ENCODE measurements around the gene MRPS23. TPM values are rescaled to one million over a fixed set of nuclear protein-coding genes. Genes with fewer than 3 reads are reported as not detected.

MRPS23 gene
- 17.1 and 19.9 TPM in 2 replicates for total RNA-seq

DNA sequence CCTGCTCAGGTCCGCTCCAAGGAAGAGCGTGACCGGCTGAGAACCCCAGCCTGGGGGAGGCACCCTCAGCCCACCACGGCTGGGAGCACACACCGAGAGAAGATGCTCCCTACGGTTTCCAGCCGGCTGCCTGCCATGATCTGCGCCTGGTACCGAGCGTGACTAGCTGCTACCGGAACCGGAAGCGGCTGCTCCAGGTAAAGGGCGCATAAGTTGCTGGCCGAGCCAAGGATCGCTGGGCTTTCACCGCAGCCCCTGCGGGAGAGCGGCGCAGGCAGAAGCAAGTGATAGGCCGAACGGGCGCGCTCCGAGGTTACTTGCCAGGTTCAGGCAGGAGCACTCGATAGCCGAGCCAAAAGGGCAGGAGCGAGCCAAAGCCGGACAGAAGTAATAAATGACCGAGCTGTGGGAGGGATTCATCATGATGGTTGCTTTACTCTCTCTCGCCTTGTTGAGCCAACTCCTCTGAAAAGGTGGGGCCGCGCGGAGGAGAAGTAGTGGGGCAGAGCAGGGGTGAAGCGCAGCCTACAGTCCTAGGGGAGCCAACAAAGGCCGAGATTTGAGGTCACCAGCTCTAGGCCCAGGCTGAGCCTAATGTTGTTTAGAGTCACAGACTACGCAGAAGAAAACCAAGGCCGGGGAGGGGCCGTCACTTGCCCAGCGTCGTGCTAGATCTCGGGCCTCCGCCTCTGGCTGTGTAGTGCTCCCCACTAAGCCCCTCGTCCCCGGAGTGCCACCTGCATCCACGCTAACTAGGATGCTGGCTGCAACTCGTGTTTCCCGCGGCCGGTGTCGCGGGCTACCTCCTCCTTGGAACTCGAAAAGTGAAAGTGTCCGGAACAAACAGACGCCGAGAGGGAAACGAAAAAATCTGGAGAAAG is at the start of gene MRPS23:
TSS of gene MRPS23 (minus strand) at position 171 of the 881 bp plus-strand sequence. CDS start at position 137, 34 bp downstream.
- peaks cover 17% of the 10 kb centered on the region for H3K36me3 ChIP-seq (ENCODE audit: insufficient read depth, low read length)
- H3K27me3 ChIP-seq (ENCODE audit: insufficient read depth, low read length) = no peaks in the 10 kb centered on the region
- H2AFZ ChIP-seq (ENCODE audit: low read length) = peak within 1 kb of the TSS; percentile 98
- H3K4me1 ChIP-seq (ENCODE audit: insufficient read depth, low read length) = peaks cover 20% of the 10 kb centered on the region
- H3K79me2 ChIP-seq (ENCODE audit: insufficient read depth, low read length) = peaks cover 30% of the 10 kb centered on the region
- DNase-seq (ENCODE audit: insufficient read length, low spot score, missing footprints) = peak; percentile 98
- H3K4me3 ChIP-seq (ENCODE audit: insufficient read depth, low read length) = peak within 1 kb of the TSS; percentile 96
- no peaks in the 10 kb centered on the region for H3K9me3 ChIP-seq (ENCODE audit: low read depth, low read length)
- H3K27ac ChIP-seq (ENCODE audit: low read depth, low read length) = peak within 1 kb of the TSS; percentile 82
- TF ChIP-seq, protein P1, sequence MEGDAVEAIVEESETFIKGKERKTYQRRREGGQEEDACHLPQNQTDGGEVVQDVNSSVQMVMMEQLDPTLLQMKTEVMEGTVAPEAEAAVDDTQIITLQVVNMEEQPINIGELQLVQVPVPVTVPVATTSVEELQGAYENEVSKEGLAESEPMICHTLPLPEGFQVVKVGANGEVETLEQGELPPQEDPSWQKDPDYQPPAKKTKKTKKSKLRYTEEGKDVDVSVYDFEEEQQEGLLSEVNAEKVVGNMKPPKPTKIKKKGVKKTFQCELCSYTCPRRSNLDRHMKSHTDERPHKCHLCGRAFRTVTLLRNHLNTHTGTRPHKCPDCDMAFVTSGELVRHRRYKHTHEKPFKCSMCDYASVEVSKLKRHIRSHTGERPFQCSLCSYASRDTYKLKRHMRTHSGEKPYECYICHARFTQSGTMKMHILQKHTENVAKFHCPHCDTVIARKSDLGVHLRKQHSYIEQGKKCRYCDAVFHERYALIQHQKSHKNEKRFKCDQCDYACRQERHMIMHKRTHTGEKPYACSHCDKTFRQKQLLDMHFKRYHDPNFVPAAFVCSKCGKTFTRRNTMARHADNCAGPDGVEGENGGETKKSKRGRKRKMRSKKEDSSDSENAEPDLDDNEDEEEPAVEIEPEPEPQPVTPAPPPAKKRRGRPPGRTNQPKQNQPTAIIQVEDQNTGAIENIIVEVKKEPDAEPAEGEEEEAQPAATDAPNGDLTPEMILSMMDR (IDR thresholded peaks at IDR 0.05; ENCODE audit: extremely low read depth, low read depth, low read length) = no peak
- peaks cover 2% of the 10 kb centered on the region for H4K20me1 ChIP-seq (ENCODE audit: insufficient read depth, low read length)
- H3K4me2 ChIP-seq (ENCODE audit: insufficient read depth, low read length) = peak within 1 kb of the TSS; percentile 95

DNA sequence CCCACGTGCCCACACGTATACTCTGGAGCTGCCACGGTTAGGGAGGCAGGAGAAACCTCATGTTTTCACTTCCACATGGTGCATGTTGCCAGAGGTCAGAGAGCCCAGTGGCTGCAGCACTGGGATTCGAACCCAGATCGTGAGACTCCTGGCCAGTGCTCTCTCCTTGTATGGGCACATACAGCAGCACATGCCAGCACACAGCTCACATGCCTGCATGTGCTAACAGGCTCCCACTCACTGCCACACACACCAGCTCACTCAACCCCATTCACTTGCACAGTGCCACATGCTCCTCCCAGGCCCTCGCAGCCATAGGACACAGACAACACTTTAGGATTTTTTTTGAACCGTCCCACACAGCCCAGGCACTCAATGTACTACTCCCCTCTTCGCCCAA is 49.5 kb upstream of the MRPS23 start:
- Histone ChIP-seq H3K4me1 (ENCODE audit: insufficient read depth, low read length) (peaks cover 30% of the 10 kb centered on the region), H4K20me1 (ENCODE audit: insufficient read depth, low read length) (no peaks in the 10 kb centered on the region), H3K27ac (ENCODE audit: low read depth, low read length) (peak overlapping the region; percentile 46), H3K9me3 (ENCODE audit: low read depth, low read length) (no peaks in the 10 kb centered on the region), H3K27me3 (ENCODE audit: insufficient read depth, low read length) (no peaks in the 10 kb centered on the region), H3K36me3 (ENCODE audit: insufficient read depth, low read length) (no peaks in the 10 kb centered on the region), H3K4me2 (ENCODE audit: insufficient read depth, low read length) (no peak overlapping the region), H3K79me2 (ENCODE audit: insufficient read depth, low read length) (peaks cover 75% of the 10 kb centered on the region), H2AFZ (ENCODE audit: low read length) (peak overlapping the region; percentile 56), H3K4me3 (ENCODE audit: insufficient read depth, low read length) (no peak overlapping the region)
- TF ChIP-seq, protein P1 (IDR thresholded peaks at IDR 0.05; ENCODE audit: extremely low read depth, low read depth, low read length) = no peak
- no peak for DNase-seq (ENCODE audit: insufficient read length, low spot score, missing footprints)

DNA sequence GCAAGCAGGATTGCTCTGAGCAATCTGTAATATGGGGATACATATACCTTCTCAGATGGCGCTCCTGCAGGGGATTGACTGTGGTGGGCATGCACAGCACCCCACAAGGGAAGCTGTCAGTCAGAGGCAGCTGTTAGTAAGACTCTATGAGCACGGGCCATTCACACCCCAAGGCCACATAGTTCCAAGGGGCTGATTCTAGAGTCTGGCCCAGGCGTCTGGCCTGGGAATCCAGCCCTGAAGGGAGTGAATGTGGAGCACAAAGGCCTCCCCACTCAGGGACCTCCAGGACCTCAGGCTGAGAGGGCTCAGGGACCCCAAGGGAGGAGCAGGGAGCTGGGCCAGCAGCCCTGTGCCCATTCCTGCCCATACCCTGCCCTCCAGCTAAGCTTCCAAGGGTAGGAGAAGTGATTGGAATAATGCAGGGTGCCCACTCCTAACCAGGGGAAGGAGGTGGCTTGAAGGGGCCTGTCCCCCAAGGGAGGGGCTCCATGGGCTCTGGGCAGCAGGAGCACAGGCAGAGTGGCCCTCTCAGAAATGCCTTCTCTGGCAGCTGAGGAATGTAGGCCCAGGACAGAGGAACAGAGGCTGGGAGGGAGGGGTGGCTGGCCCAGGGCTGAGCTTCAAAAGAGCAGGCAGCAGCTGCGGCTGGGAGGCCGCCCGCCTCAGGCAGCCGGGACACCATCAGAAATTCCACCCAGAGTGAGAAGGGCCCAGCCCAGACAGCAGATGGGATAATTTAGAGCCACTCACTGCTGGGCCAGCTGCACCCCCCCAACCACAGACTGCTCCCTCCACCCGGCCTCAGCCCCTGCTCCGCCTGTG is 48.9 kb upstream of the MRPS23 start:
- no peak overlapping the region for H3K4me3 ChIP-seq (ENCODE audit: insufficient read depth, low read length)
- peak; percentile 93 for DNase-seq (ENCODE audit: insufficient read length, low spot score, missing footprints)
- H3K4me1 ChIP-seq (ENCODE audit: insufficient read depth, low read length) = peaks cover 25% of the 10 kb centered on the region
- H3K4me2 ChIP-seq (ENCODE audit: insufficient read depth, low read length) = no peak overlapping the region
- H4K20me1 ChIP-seq (ENCODE audit: insufficient read depth, low read length) = no peaks in the 10 kb centered on the region
- peak overlapping the region; percentile 46 for H3K27ac ChIP-seq (ENCODE audit: low read depth, low read length)
- no peaks in the 10 kb centered on the region for H3K36me3 ChIP-seq (ENCODE audit: insufficient read depth, low read length)
- TF ChIP-seq, protein P1 (IDR thresholded peaks at IDR 0.05; ENCODE audit: extremely low read depth, low read depth, low read length) = no peak
- H3K9me3 ChIP-seq (ENCODE audit: low read depth, low read length) = no peaks in the 10 kb centered on the region
- no peak overlapping the region for H2AFZ ChIP-seq (ENCODE audit: low read length)
- H3K79me2 ChIP-seq (ENCODE audit: insufficient read depth, low read length) = peaks cover 70% of the 10 kb centered on the region
- H3K27me3 ChIP-seq (ENCODE audit: insufficient read depth, low read length) = no peaks in the 10 kb centered on the region
